ENCODE data around the gene PRR5. TPM values are rescaled to one million over a fixed set of nuclear protein-coding genes. Genes with fewer than 3 reads are reported as not detected.

The PRR5 gene
- total and polyA plus RNA-seq, 2 of the 13 experiments (the other 11 are each of a cell fraction or from before 2014, with no cell fraction given): 11.6 to 27.5 TPM

- peak; percentile 57; the same call in 1 of the 2 replicates for TF ChIP-seq ARID4A (CRISPR knock-in tag; IDR thresholded peaks at IDR 0.05; ENCODE audit: borderline replicate concordance)
- TF ChIP-seq ZNF549 (CRISPR knock-in tag; IDR thresholded peaks at IDR 0.05): no peak
- TF ChIP-seq SALL1 (CRISPR knock-in tag; IDR thresholded peaks at IDR 0.05): peak; percentile 61; the same call in 1 of the 2 replicates
- TF ChIP-seq FOXO4 (CRISPR knock-in tag; conservative IDR thresholded peaks at IDR 0.05): no peak
- peak; percentile 16; the same call in 1 of the 2 replicates for TF ChIP-seq NRL (CRISPR knock-in tag; IDR thresholded peaks at IDR 0.05; ENCODE audit: borderline replicate concordance)
- peak; percentile 43 for TF ChIP-seq THAP11 (CRISPR knock-in tag; IDR thresholded peaks at IDR 0.05)
- TF ChIP-seq ATF4 (CRISPR knock-in tag; IDR thresholded peaks at IDR 0.05): peak in 1 of 2 experiments; percentile 79; a peak in 2 of 4 replicates
- TF ChIP-seq KLF13 (CRISPR knock-in tag; IDR thresholded peaks at IDR 0.05): no peak
- TF ChIP-seq MYPOP (CRISPR knock-in tag; IDR thresholded peaks at IDR 0.05): no peak
- peak; percentile 49; the same call in 1 of the 2 replicates for TF ChIP-seq PHF21A (CRISPR knock-in tag; IDR thresholded peaks at IDR 0.05)
- TF ChIP-seq ISL2 (CRISPR knock-in tag; IDR thresholded peaks at IDR 0.05): peak; percentile 45; the same call in 1 of the 2 replicates
- TF ChIP-seq ATF7 (IDR thresholded peaks at IDR 0.05): peak; percentile 86
- TF ChIP-seq ATF7 (CRISPR knock-in tag; IDR thresholded peaks at IDR 0.05): peak; percentile 93
- peak; percentile 52; the same call in 1 of the 2 replicates for TF ChIP-seq ZNF280B (CRISPR knock-in tag; IDR thresholded peaks at IDR 0.05; ENCODE audit: borderline replicate concordance)
- no peak for TF ChIP-seq RFX1 (IDR thresholded peaks at IDR 0.05)
- peak; percentile 44; the same call in 1 of the 2 replicates for TF ChIP-seq ZNF574 (CRISPR knock-in tag; IDR thresholded peaks at IDR 0.05)
These were observed 17.3 kb upstream of the PRR5 start (continued) for GRCh38 chr22:44684506-44685383.
